GM18907 (cell line): ENCODE data around the gene FOSL2.
"Not testable (repeated sequence)": the region's sequence is repeated elsewhere in the genome, so short reads cannot be mapped to it uniquely, and the experiment has no call there.

Experiments used
- ATAC-seq: cut with Tn5 transposase; IDR thresholded peaks from one replicate; pipeline ENCODE4 v1.9.1; 2021; ENCODE audit warnings: mild to moderate bottlenecking, moderate library complexity; ENCODE audit not compliant: unreplicated experiment

Gene FOSL2

GRCh38 chr2:28371728-28372127 lies 20.9 kb upstream of the FOSL2 start:
- ATAC-seq = not testable (repeated sequence)

GRCh38 chr2:28373854-28374253 lies 18.8 kb upstream of the FOSL2 start:
- ATAC-seq = no peak

- ATAC-seq = no peak
These were observed 18.3 kb upstream of the FOSL2 start for GRCh38 chr2:28374331-28374730.

- no peak for ATAC-seq
These were observed 17.4 kb upstream of the FOSL2 start for GRCh38 chr2:28375236-28375635.

- no peak for ATAC-seq
These were observed 16.7 kb upstream of the FOSL2 start for GRCh38 chr2:28375742-28376631.

- no peak for ATAC-seq
These were observed 15.4 kb upstream of the FOSL2 start for GRCh38 chr2:28377195-28377816.

GRCh38 chr2:28377984-28378678 lies 14.5 kb upstream of the FOSL2 start:
- no peak for ATAC-seq

- ATAC-seq = no peak
These were observed 13.7 kb upstream of the FOSL2 start for GRCh38 chr2:28378679-28379584.

- ATAC-seq = no peak
These were observed 12.4 kb upstream of the FOSL2 start for GRCh38 chr2:28380219-28380618.

GRCh38 chr2:28381225-28382180 lies 11.2 kb upstream of the FOSL2 start:
- no peak for ATAC-seq

GRCh38 chr2:28382755-28383154 lies 9.9 kb upstream of the FOSL2 start:
- no peak for ATAC-seq

GRCh38 chr2:28387082-28387960 lies 5.3 kb upstream of the FOSL2 start:
- no peak for ATAC-seq

GRCh38 chr2:28389399-28390240 lies 3.0 kb upstream of the FOSL2 start:
- ATAC-seq = no peak

GRCh38 chr2:28390241-28390745 lies 2.4 kb upstream of the FOSL2 start:
- no peak for ATAC-seq

GRCh38 chr2:28390746-28391563 lies 1.7 kb upstream of the FOSL2 start:
- ATAC-seq = no peak

- ATAC-seq = peak; percentile 38
These were observed 928 bp upstream of the FOSL2 start for GRCh38 chr2:28391564-28392296.
